Measurements from ENCODE around the gene NKAP.

DNA sequence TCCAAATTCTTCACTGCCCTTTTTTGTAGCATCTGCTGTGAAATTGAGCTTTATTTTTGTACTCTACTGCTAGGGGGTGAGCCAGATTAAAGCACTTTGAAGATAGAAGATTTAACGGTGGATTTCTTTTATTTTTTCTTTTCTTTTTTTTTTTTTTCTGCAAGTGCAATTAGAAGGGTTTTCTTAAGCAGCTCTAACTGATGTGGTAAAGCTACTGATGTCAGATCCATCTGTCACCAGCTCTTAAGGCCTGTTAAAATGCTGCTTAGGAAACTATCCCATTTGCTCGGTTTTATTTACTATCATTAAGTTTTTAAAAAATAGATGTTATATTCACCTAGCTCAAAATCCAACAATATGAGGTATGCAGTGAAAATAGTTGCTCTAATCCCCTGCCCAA is 64.8 kb downstream of the NKAP start:
- TF ChIP-seq, protein P1, sequence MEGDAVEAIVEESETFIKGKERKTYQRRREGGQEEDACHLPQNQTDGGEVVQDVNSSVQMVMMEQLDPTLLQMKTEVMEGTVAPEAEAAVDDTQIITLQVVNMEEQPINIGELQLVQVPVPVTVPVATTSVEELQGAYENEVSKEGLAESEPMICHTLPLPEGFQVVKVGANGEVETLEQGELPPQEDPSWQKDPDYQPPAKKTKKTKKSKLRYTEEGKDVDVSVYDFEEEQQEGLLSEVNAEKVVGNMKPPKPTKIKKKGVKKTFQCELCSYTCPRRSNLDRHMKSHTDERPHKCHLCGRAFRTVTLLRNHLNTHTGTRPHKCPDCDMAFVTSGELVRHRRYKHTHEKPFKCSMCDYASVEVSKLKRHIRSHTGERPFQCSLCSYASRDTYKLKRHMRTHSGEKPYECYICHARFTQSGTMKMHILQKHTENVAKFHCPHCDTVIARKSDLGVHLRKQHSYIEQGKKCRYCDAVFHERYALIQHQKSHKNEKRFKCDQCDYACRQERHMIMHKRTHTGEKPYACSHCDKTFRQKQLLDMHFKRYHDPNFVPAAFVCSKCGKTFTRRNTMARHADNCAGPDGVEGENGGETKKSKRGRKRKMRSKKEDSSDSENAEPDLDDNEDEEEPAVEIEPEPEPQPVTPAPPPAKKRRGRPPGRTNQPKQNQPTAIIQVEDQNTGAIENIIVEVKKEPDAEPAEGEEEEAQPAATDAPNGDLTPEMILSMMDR (IDR thresholded peaks at IDR 0.05): no peak
- TF ChIP-seq POLR2AphosphoS5 (IDR thresholded peaks at IDR 0.05; ENCODE audit: low read depth, low read length): no peak
- TF ChIP-seq SIN3A (IDR thresholded peaks at IDR 0.05; ENCODE audit: borderline replicate concordance, insufficient read depth, low read depth, low read length): no peak
- no peak for TF ChIP-seq TCF7L2 (IDR thresholded peaks at IDR 0.05; ENCODE audit: low read depth, low read length)
